Measurements from ENCODE around the gene SHISA9.

Gene SHISA9

DNA sequence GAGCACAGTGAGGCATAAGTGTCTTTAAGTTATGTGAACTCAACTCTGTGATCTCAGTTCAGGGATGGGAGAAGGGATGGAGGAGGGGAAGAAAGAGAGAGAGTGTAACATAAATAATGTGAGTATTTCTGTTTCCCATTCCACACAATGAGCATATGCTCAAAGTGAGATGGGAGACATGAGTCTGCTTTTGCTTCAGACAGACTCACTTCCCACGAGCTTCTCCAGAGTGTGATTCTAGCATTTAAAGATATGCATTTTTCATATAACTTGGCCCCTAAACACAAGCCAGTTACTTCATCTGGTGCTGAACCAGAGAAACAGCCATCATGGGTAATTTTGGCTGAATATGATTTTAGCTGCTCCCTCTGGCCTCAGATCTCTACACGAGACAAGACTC, 35.0 kb downstream of the SHISA9 start:
- TF ChIP-seq GLIS3 (CRISPR knock-in tag; IDR thresholded peaks at IDR 0.05) (no peak), ZNF8 (CRISPR knock-in tag; IDR thresholded peaks at IDR 0.05) (no peak), ZC3H10 (CRISPR knock-in tag; IDR thresholded peaks at IDR 0.05) (no peak), TOX (CRISPR knock-in tag; IDR thresholded peaks at IDR 0.05; ENCODE audit: borderline replicate concordance) (no peak), ZNF70 (CRISPR knock-in tag; IDR thresholded peaks at IDR 0.05) (no peak), ZFP30 (CRISPR knock-in tag; IDR thresholded peaks at IDR 0.05) (no peak), BACH2 (CRISPR knock-in tag; IDR thresholded peaks at IDR 0.05; ENCODE audit: borderline replicate concordance) (no peak), ISL1 (CRISPR knock-in tag; IDR thresholded peaks at IDR 0.05) (no peak), ZFP3 (CRISPR knock-in tag; IDR thresholded peaks at IDR 0.05) (no peak), TCF4 (CRISPR knock-in tag; IDR thresholded peaks at IDR 0.05; ENCODE audit: borderline replicate concordance) (no peak), SNAI2 (CRISPR knock-in tag; IDR thresholded peaks at IDR 0.05) (no peak), ZNF565 (CRISPR knock-in tag; conservative IDR thresholded peaks at IDR 0.05; ENCODE audit: low read depth) (no peak), RARB (CRISPR knock-in tag; IDR thresholded peaks at IDR 0.05) (no peak), OSR1 (CRISPR knock-in tag; IDR thresholded peaks at IDR 0.05) (no peak)
- TF ChIP-seq, protein P1, sequence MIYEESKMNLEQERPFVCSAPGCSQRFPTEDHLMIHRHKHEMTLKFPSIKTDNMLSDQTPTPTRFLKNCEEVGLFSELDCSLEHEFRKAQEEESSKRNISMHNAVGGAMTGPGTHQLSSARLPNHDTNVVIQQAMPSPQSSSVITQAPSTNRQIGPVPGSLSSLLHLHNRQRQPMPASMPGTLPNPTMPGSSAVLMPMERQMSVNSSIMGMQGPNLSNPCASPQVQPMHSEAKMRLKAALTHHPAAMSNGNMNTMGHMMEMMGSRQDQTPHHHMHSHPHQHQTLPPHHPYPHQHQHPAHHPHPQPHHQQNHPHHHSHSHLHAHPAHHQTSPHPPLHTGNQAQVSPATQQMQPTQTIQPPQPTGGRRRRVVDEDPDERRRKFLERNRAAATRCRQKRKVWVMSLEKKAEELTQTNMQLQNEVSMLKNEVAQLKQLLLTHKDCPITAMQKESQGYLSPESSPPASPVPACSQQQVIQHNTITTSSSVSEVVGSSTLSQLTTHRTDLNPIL (CRISPR knock-in tag; IDR thresholded peaks at IDR 0.05; ENCODE audit: low read depth): no peak
- TF ChIP-seq, protein P2, sequence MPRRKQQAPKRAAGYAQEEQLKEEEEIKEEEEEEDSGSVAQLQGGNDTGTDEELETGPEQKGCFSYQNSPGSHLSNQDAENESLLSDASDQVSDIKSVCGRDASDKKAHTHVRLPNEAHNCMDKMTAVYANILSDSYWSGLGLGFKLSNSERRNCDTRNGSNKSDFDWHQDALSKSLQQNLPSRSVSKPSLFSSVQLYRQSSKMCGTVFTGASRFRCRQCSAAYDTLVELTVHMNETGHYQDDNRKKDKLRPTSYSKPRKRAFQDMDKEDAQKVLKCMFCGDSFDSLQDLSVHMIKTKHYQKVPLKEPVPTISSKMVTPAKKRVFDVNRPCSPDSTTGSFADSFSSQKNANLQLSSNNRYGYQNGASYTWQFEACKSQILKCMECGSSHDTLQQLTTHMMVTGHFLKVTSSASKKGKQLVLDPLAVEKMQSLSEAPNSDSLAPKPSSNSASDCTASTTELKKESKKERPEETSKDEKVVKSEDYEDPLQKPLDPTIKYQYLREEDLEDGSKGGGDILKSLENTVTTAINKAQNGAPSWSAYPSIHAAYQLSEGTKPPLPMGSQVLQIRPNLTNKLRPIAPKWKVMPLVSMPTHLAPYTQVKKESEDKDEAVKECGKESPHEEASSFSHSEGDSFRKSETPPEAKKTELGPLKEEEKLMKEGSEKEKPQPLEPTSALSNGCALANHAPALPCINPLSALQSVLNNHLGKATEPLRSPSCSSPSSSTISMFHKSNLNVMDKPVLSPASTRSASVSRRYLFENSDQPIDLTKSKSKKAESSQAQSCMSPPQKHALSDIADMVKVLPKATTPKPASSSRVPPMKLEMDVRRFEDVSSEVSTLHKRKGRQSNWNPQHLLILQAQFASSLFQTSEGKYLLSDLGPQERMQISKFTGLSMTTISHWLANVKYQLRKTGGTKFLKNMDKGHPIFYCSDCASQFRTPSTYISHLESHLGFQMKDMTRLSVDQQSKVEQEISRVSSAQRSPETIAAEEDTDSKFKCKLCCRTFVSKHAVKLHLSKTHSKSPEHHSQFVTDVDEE (CRISPR knock-in tag; IDR thresholded peaks at IDR 0.05): no peak
- TF ChIP-seq, protein P3, sequence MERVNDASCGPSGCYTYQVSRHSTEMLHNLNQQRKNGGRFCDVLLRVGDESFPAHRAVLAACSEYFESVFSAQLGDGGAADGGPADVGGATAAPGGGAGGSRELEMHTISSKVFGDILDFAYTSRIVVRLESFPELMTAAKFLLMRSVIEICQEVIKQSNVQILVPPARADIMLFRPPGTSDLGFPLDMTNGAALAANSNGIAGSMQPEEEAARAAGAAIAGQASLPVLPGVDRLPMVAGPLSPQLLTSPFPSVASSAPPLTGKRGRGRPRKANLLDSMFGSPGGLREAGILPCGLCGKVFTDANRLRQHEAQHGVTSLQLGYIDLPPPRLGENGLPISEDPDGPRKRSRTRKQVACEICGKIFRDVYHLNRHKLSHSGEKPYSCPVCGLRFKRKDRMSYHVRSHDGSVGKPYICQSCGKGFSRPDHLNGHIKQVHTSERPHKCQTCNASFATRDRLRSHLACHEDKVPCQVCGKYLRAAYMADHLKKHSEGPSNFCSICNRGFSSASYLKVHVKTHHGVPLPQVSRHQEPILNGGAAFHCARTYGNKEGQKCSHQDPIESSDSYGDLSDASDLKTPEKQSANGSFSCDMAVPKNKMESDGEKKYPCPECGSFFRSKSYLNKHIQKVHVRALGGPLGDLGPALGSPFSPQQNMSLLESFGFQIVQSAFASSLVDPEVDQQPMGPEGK (CRISPR knock-in tag; IDR thresholded peaks at IDR 0.05; ENCODE audit: borderline replicate concordance): no peak
- TF ChIP-seq, protein P4, sequence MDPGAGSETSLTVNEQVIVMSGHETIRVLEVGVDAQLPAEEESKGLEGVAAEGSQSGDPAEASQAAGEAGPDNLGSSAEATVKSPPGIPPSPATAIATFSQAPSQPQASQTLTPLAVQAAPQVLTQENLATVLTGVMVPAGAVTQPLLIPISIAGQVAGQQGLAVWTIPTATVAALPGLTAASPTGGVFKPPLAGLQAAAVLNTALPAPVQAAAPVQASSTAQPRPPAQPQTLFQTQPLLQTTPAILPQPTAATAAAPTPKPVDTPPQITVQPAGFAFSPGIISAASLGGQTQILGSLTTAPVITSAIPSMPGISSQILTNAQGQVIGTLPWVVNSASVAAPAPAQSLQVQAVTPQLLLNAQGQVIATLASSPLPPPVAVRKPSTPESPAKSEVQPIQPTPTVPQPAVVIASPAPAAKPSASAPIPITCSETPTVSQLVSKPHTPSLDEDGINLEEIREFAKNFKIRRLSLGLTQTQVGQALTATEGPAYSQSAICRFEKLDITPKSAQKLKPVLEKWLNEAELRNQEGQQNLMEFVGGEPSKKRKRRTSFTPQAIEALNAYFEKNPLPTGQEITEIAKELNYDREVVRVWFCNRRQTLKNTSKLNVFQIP (CRISPR knock-in tag; IDR thresholded peaks at IDR 0.05; ENCODE audit: borderline replicate concordance, low read depth): no peak
- TF ChIP-seq, protein P5, sequence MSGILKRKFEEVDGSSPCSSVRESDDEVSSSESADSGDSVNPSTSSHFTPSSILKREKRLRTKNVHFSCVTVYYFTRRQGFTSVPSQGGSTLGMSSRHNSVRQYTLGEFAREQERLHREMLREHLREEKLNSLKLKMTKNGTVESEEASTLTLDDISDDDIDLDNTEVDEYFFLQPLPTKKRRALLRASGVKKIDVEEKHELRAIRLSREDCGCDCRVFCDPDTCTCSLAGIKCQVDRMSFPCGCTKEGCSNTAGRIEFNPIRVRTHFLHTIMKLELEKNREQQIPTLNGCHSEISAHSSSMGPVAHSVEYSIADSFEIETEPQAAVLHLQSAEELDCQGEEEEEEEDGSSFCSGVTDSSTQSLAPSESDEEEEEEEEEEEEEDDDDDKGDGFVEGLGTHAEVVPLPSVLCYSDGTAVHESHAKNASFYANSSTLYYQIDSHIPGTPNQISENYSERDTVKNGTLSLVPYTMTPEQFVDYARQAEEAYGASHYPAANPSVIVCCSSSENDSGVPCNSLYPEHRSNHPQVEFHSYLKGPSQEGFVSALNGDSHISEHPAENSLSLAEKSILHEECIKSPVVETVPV (CRISPR knock-in tag; IDR thresholded peaks at IDR 0.05): no peak
- no peak for ATAC-seq

DNA sequence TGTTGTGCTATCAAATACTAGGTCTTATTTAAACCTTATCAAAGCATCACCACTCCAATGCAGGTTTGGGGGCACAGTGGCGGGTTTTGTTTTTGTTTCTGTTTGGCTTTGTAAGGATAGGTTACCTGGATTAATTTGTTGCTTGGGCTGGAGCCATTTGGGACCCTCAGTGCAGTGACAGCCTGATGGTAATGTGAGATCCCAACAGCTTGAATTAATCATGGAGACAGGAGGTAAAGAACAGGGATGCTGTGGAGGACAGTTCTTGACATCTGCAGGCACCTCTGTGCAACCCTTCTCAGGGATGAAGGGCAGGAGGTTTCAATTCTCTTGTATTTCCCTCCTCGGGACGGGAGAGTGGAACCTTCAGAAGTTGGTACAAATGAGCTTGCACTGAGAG, 40.5 kb downstream of the SHISA9 start:
- TF ChIP-seq, protein P4 (CRISPR knock-in tag; IDR thresholded peaks at IDR 0.05; ENCODE audit: borderline replicate concordance, low read depth): no peak
- TF ChIP-seq, protein P3 (CRISPR knock-in tag; IDR thresholded peaks at IDR 0.05; ENCODE audit: borderline replicate concordance): no peak
- TF ChIP-seq, protein P5 (CRISPR knock-in tag; IDR thresholded peaks at IDR 0.05): no peak
- ATAC-seq: no peak
